HepG2 (cell line): ENCODE measurements around the gene ULBP2. TPM values are rescaled to one million over a fixed set of nuclear protein-coding genes. Genes with fewer than 3 reads are reported as not detected.

Experiments used
- ARNT ChIP-seq: fragments of 450-650 bp; IDR thresholded peaks from 2 replicates; pipeline ENCODE4 v1.6.1; 2017
- BORCS8-MEF2B ChIP-seq: sonication (generic); formaldehyde crosslinking; IDR thresholded peaks from 2 replicates; pipeline ENCODE4 v1.8.0; 2022; ENCODE audit warnings: mild to moderate bottlenecking, missing genetic modification reagents
- BRCA1 ChIP-seq: sonication (generic); formaldehyde crosslinking; IDR thresholded peaks from 2 replicates; pipeline ENCODE4 v1.4.0; 2020; ENCODE audit warnings: missing genetic modification reagents
- DPF2 ChIP-seq: sonication (generic); formaldehyde crosslinking; IDR thresholded peaks from 2 replicates; pipeline ENCODE4 v1.4.0; 2020; ENCODE audit warnings: mild to moderate bottlenecking, low read depth, missing genetic modification reagents, borderline replicate concordance
- ELF1 ChIP-seq: sonication (generic); formaldehyde crosslinking; IDR thresholded peaks from 2 replicates; pipeline ENCODE4 v1.4.0; 2020; ENCODE audit warnings: missing genetic modification reagents
- KLF16 ChIP-seq, 2 experiments: sonication (generic) in 1 of 2; formaldehyde crosslinking in 1 of 2; IDR thresholded peaks; 2 replicates each; pipeline versions ENCODE4 v1.6.1 to v1.8.0; 2016 to 2023; ENCODE audit warnings: missing genetic modification reagents in 2 of 2, missing compliant biosample characterization in 1 of 2
- SOX6 ChIP-seq, 2 experiments: fragments of 450-650 bp in 1 of 2; sonication (generic) in 1 of 2; formaldehyde crosslinking in 1 of 2; IDR thresholded peaks; 2 replicates each; pipeline versions ENCODE4 v1.4.0 to v1.6.1; 2017 to 2020; ENCODE audit warnings: antibody characterized with exemption in 1 of 2, mild to moderate bottlenecking in 1 of 2, missing genetic modification reagents in 1 of 2
- SP140L ChIP-seq: sonication (generic); formaldehyde crosslinking; IDR thresholded peaks from 2 replicates; pipeline ENCODE4 v1.4.0; 2020; ENCODE audit warnings: missing genetic modification reagents, borderline replicate concordance
- ZNF263 ChIP-seq: sonication (generic); formaldehyde crosslinking; IDR thresholded peaks from 2 replicates; pipeline ENCODE4 v1.4.0; 2020; ENCODE audit warnings: missing genetic modification reagents
- ZNF333 ChIP-seq: sonication (generic); formaldehyde crosslinking; IDR thresholded peaks from 2 replicates; pipeline ENCODE4 v1.4.0; 2020; ENCODE audit warnings: mild to moderate bottlenecking, missing genetic modification reagents, borderline replicate concordance
- ZNF510 ChIP-seq: sonication (generic); formaldehyde crosslinking; IDR thresholded peaks from 2 replicates; pipeline ENCODE4 v1.4.0; 2020; ENCODE audit warnings: low read depth, mild to moderate bottlenecking, missing genetic modification reagents
- ZNF543 ChIP-seq: sonication (generic); formaldehyde crosslinking; IDR thresholded peaks from 2 replicates; pipeline ENCODE4 v1.4.0; 2020; ENCODE audit warnings: mild to moderate bottlenecking, missing genetic modification reagents
- ZNF614 ChIP-seq: IDR thresholded peaks from 2 replicates; pipeline ENCODE4 v1.6.1; 2018; ENCODE audit warnings: missing biosample characterization, missing genetic modification reagents, inconsistent platforms, borderline replicate concordance
- ZNF749 ChIP-seq: sonication (generic); formaldehyde crosslinking; IDR thresholded peaks from 2 replicates; pipeline ENCODE4 v1.8.0; 2022; ENCODE audit warnings: mild to moderate bottlenecking, missing genetic modification reagents, moderate library complexity, borderline replicate concordance
- ZNF782 ChIP-seq: sonication (generic); formaldehyde crosslinking; IDR thresholded peaks from 2 replicates; pipeline ENCODE4 v1.4.0; 2020; ENCODE audit warnings: missing genetic modification reagents, mild to moderate bottlenecking, borderline replicate concordance
- ZSCAN21 ChIP-seq: sonication (generic); formaldehyde crosslinking; IDR thresholded peaks from 2 replicates; pipeline ENCODE4 v1.8.0; 2022; ENCODE audit warnings: mild to moderate bottlenecking, missing genetic modification reagents, moderate library complexity, borderline replicate concordance
- polyA plus RNA-seq, 8 experiments: library from polyadenylated mRNA; depleted of rRNA in 3 of 8; stranded (reverse) in 7 of 8; unstranded in 1 of 8; fragments of >200 nt; fragmentation: Illumina TruSeq in 4 of 8; extraction: Trizol in 4 of 8; gene quantifications; 2 replicates each; pipeline versions ENCODE4 v1.2.1 to v1.2.3, GENCODE V29; 2011 to 2016; ENCODE audit warnings: low read depth in 4 of 8, missing spikeins in 1 of 8, mixed read lengths in 1 of 8; ENCODE audit not compliant: insufficient read depth in 1 of 8
- total RNA-seq, 5 experiments: library from RNA; depleted of rRNA; stranded (reverse); fragments of >200 nt; fragmentation: Illumina TruSeq; extraction: Trizol; gene quantifications; 2 replicates each; pipeline ENCODE4 v1.2.3, GENCODE V29; 2016; ENCODE audit warnings: low read depth in 1 of 5
- TF ChIP-seq, protein P1 (sequence below): sonication (generic); IDR thresholded peaks from 2 replicates; pipeline ENCODE4 v1.6.1; 2016; ENCODE audit warnings: low read depth, borderline replicate concordance
- TF ChIP-seq, protein P2 (sequence below): sonication (generic); formaldehyde crosslinking; IDR thresholded peaks from 2 replicates; pipeline ENCODE4; 2020; ENCODE audit warnings: missing genetic modification reagents, mild to moderate bottlenecking, borderline replicate concordance
- TF ChIP-seq, protein P3 (sequence below): IDR thresholded peaks from 2 replicates; pipeline ENCODE4 v1.6.1; 2012; ENCODE audit warnings: low read depth, low read length, improper control_type of control experiment
- TF ChIP-seq, protein P4 (sequence below): sonication (generic); formaldehyde crosslinking; IDR thresholded peaks from 2 replicates; pipeline ENCODE4 v1.4.0; 2020; ENCODE audit warnings: low read depth, mild to moderate bottlenecking, missing genetic modification reagents
- TF ChIP-seq, protein P5 (sequence below): sonication (generic); formaldehyde crosslinking; IDR thresholded peaks from 2 replicates; pipeline ENCODE4 v1.8.0; 2022; ENCODE audit warnings: missing genetic modification reagents, mild to moderate bottlenecking, inconsistent platforms, borderline replicate concordance

ULBP2 gene
- total and polyA plus RNA-seq, 2 of the 13 experiments (the other 11 are each of a cell fraction or from before 2014, with no cell fraction given): not detected

DNA sequence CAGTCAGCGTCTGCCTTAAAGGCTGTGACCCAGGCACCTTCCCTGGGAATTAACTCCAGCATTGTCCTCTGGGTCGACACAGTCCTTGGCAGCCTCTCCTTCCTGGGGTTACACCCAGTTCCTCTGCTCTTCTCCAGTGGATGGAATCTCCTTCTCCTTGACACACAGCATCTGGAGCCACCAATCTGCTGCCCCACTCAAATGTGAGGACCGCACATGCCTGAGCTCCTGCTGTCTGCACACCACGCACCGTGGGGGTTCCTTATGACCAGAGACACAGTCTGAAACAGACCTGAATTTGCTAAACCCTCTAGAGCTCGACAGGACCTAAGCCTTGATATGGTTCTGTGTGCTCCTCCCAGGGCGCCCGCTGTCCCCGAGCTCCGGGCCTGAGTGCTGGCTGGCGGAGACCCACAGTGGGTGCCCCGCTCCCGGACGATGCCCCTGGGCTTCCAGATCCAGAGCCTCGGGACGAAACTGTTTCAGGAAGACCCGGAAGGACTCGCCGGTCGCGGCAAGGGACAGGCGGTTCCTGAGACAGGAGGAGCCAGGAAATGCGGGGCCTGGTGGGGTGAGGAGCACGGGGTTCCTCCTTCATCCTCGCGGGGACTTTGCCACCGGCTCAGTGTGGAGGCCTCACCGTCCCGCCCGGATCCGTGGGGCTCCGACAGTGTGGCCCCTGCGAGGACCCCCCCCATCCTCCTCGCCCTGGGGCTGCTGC lies 16.4 kb upstream of the ULBP2 start (continued):
- TF ChIP-seq SP140L (CRISPR knock-in tag): no peak
- TF ChIP-seq ZNF749: no peak
- peak; percentile 57; the same call in 1 of the 2 replicates for TF ChIP-seq ZNF333 (CRISPR knock-in tag)
- no peak for TF ChIP-seq ZNF782 (CRISPR knock-in tag)
- 0 out of 2 replicates have a peak, but pooled peaks have one; percentile 17 for TF ChIP-seq ZNF543 (CRISPR knock-in tag)
- TF ChIP-seq ZSCAN21 (CRISPR knock-in tag): peak; percentile 14; the same call in 1 of the 2 replicates
- TF ChIP-seq BORCS8-MEF2B: no peak
- TF ChIP-seq SOX6 (IDR thresholded peaks at IDR 0.05): no peak
- peak; percentile 10; the same call in 1 of the 2 replicates for TF ChIP-seq SOX6 (CRISPR knock-in tag; IDR thresholded peaks at IDR 0.05)
- TF ChIP-seq KLF16 (CRISPR knock-in tag; IDR thresholded peaks at IDR 0.05): no peak
- TF ChIP-seq BRCA1 (CRISPR knock-in tag): 0 out of 2 replicates have a peak, but pooled peaks have one; percentile 28
- TF ChIP-seq, protein P1, sequence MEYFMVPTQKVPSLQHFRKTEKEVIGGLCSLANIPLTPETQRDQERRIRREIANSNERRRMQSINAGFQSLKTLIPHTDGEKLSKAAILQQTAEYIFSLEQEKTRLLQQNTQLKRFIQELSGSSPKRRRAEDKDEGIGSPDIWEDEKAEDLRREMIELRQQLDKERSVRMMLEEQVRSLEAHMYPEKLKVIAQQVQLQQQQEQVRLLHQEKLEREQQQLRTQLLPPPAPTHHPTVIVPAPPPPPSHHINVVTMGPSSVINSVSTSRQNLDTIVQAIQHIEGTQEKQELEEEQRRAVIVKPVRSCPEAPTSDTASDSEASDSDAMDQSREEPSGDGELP: no peak
- TF ChIP-seq ELF1 (CRISPR knock-in tag): 0 out of 2 replicates have a peak, but pooled peaks have one; percentile 33
- TF ChIP-seq, protein P2, sequence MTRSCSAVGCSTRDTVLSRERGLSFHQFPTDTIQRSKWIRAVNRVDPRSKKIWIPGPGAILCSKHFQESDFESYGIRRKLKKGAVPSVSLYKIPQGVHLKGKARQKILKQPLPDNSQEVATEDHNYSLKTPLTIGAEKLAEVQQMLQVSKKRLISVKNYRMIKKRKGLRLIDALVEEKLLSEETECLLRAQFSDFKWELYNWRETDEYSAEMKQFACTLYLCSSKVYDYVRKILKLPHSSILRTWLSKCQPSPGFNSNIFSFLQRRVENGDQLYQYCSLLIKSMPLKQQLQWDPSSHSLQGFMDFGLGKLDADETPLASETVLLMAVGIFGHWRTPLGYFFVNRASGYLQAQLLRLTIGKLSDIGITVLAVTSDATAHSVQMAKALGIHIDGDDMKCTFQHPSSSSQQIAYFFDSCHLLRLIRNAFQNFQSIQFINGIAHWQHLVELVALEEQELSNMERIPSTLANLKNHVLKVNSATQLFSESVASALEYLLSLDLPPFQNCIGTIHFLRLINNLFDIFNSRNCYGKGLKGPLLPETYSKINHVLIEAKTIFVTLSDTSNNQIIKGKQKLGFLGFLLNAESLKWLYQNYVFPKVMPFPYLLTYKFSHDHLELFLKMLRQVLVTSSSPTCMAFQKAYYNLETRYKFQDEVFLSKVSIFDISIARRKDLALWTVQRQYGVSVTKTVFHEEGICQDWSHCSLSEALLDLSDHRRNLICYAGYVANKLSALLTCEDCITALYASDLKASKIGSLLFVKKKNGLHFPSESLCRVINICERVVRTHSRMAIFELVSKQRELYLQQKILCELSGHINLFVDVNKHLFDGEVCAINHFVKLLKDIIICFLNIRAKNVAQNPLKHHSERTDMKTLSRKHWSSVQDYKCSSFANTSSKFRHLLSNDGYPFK (CRISPR knock-in tag): peak; percentile 67; the same call in 1 of the 2 replicates
- TF ChIP-seq, protein P3, sequence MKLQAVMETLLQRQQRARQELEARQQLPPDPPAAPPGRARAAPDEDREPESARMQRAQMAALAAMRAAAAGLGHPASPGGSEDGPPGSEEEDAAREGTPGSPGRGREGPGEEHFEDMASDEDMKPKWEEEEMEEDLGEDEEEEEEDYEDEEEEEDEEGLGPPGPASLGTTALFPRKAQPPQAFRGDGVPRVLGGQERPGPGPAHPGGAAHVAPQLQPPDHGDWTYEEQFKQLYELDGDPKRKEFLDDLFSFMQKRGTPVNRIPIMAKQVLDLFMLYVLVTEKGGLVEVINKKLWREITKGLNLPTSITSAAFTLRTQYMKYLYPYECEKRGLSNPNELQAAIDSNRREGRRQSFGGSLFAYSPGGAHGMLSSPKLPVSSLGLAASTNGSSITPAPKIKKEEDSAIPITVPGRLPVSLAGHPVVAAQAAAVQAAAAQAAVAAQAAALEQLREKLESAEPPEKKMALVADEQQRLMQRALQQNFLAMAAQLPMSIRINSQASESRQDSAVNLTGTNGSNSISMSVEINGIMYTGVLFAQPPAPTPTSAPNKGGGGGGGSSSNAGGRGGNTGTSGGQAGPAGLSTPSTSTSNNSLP: no peak
- TF ChIP-seq, protein P4, sequence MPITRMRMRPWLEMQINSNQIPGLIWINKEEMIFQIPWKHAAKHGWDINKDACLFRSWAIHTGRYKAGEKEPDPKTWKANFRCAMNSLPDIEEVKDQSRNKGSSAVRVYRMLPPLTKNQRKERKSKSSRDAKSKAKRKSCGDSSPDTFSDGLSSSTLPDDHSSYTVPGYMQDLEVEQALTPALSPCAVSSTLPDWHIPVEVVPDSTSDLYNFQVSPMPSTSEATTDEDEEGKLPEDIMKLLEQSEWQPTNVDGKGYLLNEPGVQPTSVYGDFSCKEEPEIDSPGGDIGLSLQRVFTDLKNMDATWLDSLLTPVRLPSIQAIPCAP (CRISPR knock-in tag): 0 out of 2 replicates have a peak, but pooled peaks have one; percentile 14
- no peak for TF ChIP-seq ZNF614 (CRISPR knock-in tag)
- TF ChIP-seq ZNF510: no peak
- TF ChIP-seq DPF2 (CRISPR knock-in tag): no peak
- peak; percentile 36; the same call in 1 of the 2 replicates for TF ChIP-seq ZNF263 (CRISPR knock-in tag)
- TF ChIP-seq, protein P5, sequence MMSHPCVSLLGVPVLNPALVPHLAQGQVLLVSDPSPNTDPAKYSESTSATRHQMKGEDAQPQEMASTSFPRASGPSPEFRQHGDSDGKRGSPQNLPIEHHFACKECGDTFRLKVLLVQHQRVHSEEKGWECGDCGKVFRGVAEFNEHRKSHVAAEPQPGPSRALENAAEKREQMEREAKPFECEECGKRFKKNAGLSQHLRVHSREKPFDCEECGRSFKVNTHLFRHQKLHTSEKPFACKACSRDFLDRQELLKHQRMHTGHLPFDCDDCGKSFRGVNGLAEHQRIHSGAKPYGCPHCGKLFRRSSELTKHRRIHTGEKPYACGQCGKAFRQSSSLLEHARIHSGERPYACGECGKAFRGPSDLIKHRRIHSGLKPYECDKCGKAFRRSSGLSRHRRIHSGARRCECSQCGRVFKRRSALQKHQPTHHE (CRISPR knock-in tag): 0 out of 2 replicates have a peak, but pooled peaks have one; percentile 24
- no peak for TF ChIP-seq ARNT
